SK-N-SH (cell line): ENCODE data around the gene PNPLA2. TPM values are rescaled to one million over a fixed set of nuclear protein-coding genes. Genes with fewer than 3 reads are reported as not detected.

Experiments used
- CTCF ChIA-PET: fragments of 300-600, 350-600 bp; formaldehyde crosslinking; extraction: SDS; loops from one replicate; lab custom pipeline; 2021; lab: Yijun Ruan, JAX
- POLR2A ChIA-PET: fragments of 350-600 bp; sonication (Branson Sonifier 250); formaldehyde crosslinking; extraction: SDS; loops from one replicate; lab custom pipeline; 2020; ENCODE audit warnings: antibody characterized with exemption, inconsistent platforms; lab: Yijun Ruan, JAX
- DNase-seq: peaks from one replicate; pipeline ENCODE4 v3.0.0; 2012
- H2AFZ ChIP-seq: fragments of 200-600 bp; sonication (generic); 2 replicates; pipeline ENCODE4 v1.8.1; 2016; ENCODE audit warnings: antibody characterized with exemption, mild to moderate bottlenecking, low read depth
- H3F3A ChIP-seq: fragments of 200-600 bp; sonication (generic); replicated peaks from 2 replicates; pipeline ENCODE3; 2016; ENCODE audit warnings: antibody characterized with exemption, mild to moderate bottlenecking; ENCODE audit not compliant: insufficient read depth
- H3K27ac ChIP-seq, 2 experiments: fragments of 200-500 bp in 1 of 2; fragments of 200-600 bp in 1 of 2; sonication (Bioruptor generic) in 1 of 2; sonication (generic), shearing (Covaris generic) in 1 of 2; 2 replicates each; pipeline versions ENCODE4 v1.5.1 to v1.6.1; 2014 to 2016; ENCODE audit warnings: low read depth in 2 of 2, inconsistent platforms in 1 of 2, low read length in 1 of 2, mild to moderate bottlenecking in 1 of 2, mixed read lengths in 1 of 2
- H3K27me3 ChIP-seq: fragments of 200-600 bp; sonication (generic), shearing (Covaris generic); 2 replicates; pipeline ENCODE4 v1.6.1; 2016; ENCODE audit warnings: mixed run types; ENCODE audit not compliant: insufficient read depth
- H3K36me3 ChIP-seq, 2 experiments: fragments of 200-500 bp in 1 of 2; fragments of 200-600 bp in 1 of 2; sonication (Bioruptor generic) in 1 of 2; sonication (generic) in 1 of 2; replicated peaks in 1 of 2; 2 replicates each; pipeline versions ENCODE3 to v1.5.1; 2014 to 2016; ENCODE audit warnings: low read length in 1 of 2, mild to moderate bottlenecking in 1 of 2; ENCODE audit not compliant: insufficient read depth in 2 of 2, control insufficient read depth in 1 of 2
- H3K4me1 ChIP-seq, 2 experiments: fragments of 200-500 bp in 1 of 2; fragments of 200-600 bp in 1 of 2; sonication (Bioruptor generic) in 1 of 2; sonication (generic), shearing (Covaris generic) in 1 of 2; 2 replicates each; pipeline versions ENCODE4 v1.5.1 to v1.6.1; 2014 to 2016; ENCODE audit warnings: low read depth in 1 of 2, low read length in 1 of 2, mixed run types in 1 of 2; ENCODE audit not compliant: insufficient read depth in 2 of 2, control insufficient read depth in 1 of 2
- H3K4me2 ChIP-seq: fragments of 200-600 bp; sonication (generic), shearing (Covaris generic); 2 replicates; pipeline ENCODE4 v1.6.1; 2017; ENCODE audit warnings: mixed run types
- H3K4me3 ChIP-seq, 2 experiments: fragments of 200-500 bp in 1 of 2; fragments of 200-600 bp in 1 of 2; sonication (Bioruptor generic) in 1 of 2; sonication (generic), shearing (Covaris generic) in 1 of 2; 2 replicates each; pipeline versions ENCODE4 v1.5.1 to v1.8.1; 2014 to 2016; ENCODE audit warnings: low read depth in 2 of 2, inconsistent platforms in 1 of 2, low read length in 1 of 2, mild to moderate bottlenecking in 1 of 2, mixed read lengths in 1 of 2, moderate library complexity in 1 of 2
- H3K79me2 ChIP-seq: fragments of 200-600 bp; sonication (generic); 2 replicates; pipeline ENCODE4 v1.8.1; 2017; ENCODE audit warnings: mild to moderate bottlenecking; ENCODE audit not compliant: insufficient read depth
- H3K9ac ChIP-seq: fragments of 200-600 bp; sonication (generic); 2 replicates; pipeline ENCODE4 v1.6.1; 2017; ENCODE audit warnings: mixed run types
- H3K9me2 ChIP-seq: fragments of 200-600 bp; sonication (generic); 2 replicates; pipeline ENCODE4 v1.6.1; 2017; ENCODE audit warnings: mixed run types
- H3K9me3 ChIP-seq: fragments of 200-600 bp; sonication (generic); 2 replicates; pipeline ENCODE4 v1.6.1; 2017; ENCODE audit warnings: mixed run types, mild to moderate bottlenecking, moderate library complexity
- H4K20me1 ChIP-seq: fragments of 200-600 bp; sonication (generic); 2 replicates; pipeline ENCODE4 v1.6.1; 2017; ENCODE audit warnings: mild to moderate bottlenecking, mixed run types; ENCODE audit not compliant: insufficient read depth
- CTCF ChIP-seq: fragments of 200-600 bp; sonication (generic); IDR thresholded peaks from 2 replicates; pipeline ENCODE4 v1.6.1; 2017; ENCODE audit warnings: antibody characterized with exemption, mild to moderate bottlenecking, moderate library complexity
- ELF1 ChIP-seq: IDR thresholded peaks from 2 replicates; pipeline ENCODE4 v1.4.0; 2012
- EP300 ChIP-seq, 2 experiments: IDR thresholded peaks; 2 replicates each; pipeline versions ENCODE4 v1.4.0 to v1.6.1; 2012; ENCODE audit warnings: borderline replicate concordance in 1 of 2, low read depth in 1 of 2, low read length in 1 of 2
- FOSL2 ChIP-seq: IDR thresholded peaks from 2 replicates; pipeline ENCODE4 v1.4.0; 2012; ENCODE audit warnings: low read depth, mild to moderate bottlenecking, moderate library complexity, borderline replicate concordance
- FOXM1 ChIP-seq: IDR thresholded peaks from 2 replicates; pipeline ENCODE4 v1.4.0; 2012; ENCODE audit warnings: low read depth, mild to moderate bottlenecking
- GABPA ChIP-seq: IDR thresholded peaks from 2 replicates; pipeline ENCODE4 v1.4.0; 2012; ENCODE audit warnings: low read depth, mild to moderate bottlenecking
- GATA2 ChIP-seq: sonication (generic); formaldehyde crosslinking; IDR thresholded peaks from 2 replicates; pipeline ENCODE4 v1.5.0; 2020; ENCODE audit warnings: mild to moderate bottlenecking, missing genetic modification reagents
- JUND ChIP-seq: IDR thresholded peaks from 2 replicates; pipeline ENCODE4 v1.4.0; 2012
- MAX ChIP-seq: IDR thresholded peaks from 2 replicates; pipeline ENCODE4 v1.4.0; 2012; ENCODE audit warnings: low read depth
- NFIC ChIP-seq: IDR thresholded peaks from 2 replicates; pipeline ENCODE4 v1.4.0; 2012; ENCODE audit warnings: borderline replicate concordance
- PBX3 ChIP-seq: IDR thresholded peaks from 2 replicates; pipeline ENCODE4; 2012
- RXRA ChIP-seq: IDR thresholded peaks from 2 replicates; pipeline ENCODE4 v1.4.0; 2012; ENCODE audit warnings: low read depth, mild to moderate bottlenecking, borderline replicate concordance
- TCF12 ChIP-seq: IDR thresholded peaks from 2 replicates; pipeline ENCODE4 v1.4.0; 2012
- USF1 ChIP-seq: IDR thresholded peaks from 2 replicates; pipeline ENCODE4 v1.4.0; 2012; ENCODE audit warnings: low read depth, borderline replicate concordance
- USF2 ChIP-seq: fragments of 150-350 bp; IDR thresholded peaks from 2 replicates; pipeline ENCODE4 v1.6.1; 2017; ENCODE audit warnings: antibody characterized with exemption, low read length, low read depth, borderline replicate concordance
- YY1 ChIP-seq: IDR thresholded peaks from 2 replicates; pipeline ENCODE4 v1.4.0; 2012; ENCODE audit warnings: low read depth, mild to moderate bottlenecking
- WGBS: methylation state at CpG from one replicate; pipeline ENCODE4 v1.1.6; 2017; ENCODE audit warnings: low lambda C conversion rate; 5-methylcytosine and 5-hydroxymethylcytosine counted together
- polyA plus RNA-seq, 3 experiments: library from polyadenylated mRNA; depleted of rRNA; stranded (reverse); fragments of >200 nt; gene quantifications; 2 replicates each; pipeline ENCODE4 v1.2.3, GENCODE V29; 2012

Gene PNPLA2
- polyA plus RNA-seq, 1 of the 3 experiments (the other 2 are of a cell fraction): 60.3 TPM

GRCh38 chr11:778976-779954, 39.4 kb upstream of the PNPLA2 start:
- no peak for DNase-seq
- no peaks in the 10 kb centered on the region for H3K9me3 ChIP-seq
- TF ChIP-seq GABPA (no peak), YY1 (no peak), MAX (no peak), USF1 (no peak)
- H3K79me2 ChIP-seq: peaks cover 50% of the 10 kb centered on the region
- H3K27ac ChIP-seq: no peak overlapping the region
- H3K4me3 ChIP-seq: no peak overlapping the region
- H3F3A ChIP-seq: peaks cover 14% of the 10 kb centered on the region
- 94% methylated on average over 13 of the region's 23 CpGs for WGBS
- ChIA-PET POLR2A (no interaction called here), CTCF (no interaction called here)
- H3K9ac ChIP-seq: no peak overlapping the region
- peaks cover 0 to 4% of the 10 kb centered on the region in 2 experiments for H3K36me3 ChIP-seq
- peaks cover 24% of the 10 kb centered on the region for H4K20me1 ChIP-seq
- H3K4me1 ChIP-seq: peaks cover 20 to 28% of the 10 kb centered on the region in 2 experiments; a peak in 3 of 4 replicates
- no peak overlapping the region for H2AFZ ChIP-seq
- no peaks in the 10 kb centered on the region for H3K9me2 ChIP-seq
- H3K4me2 ChIP-seq: no peak overlapping the region; the same call in 1 of the 2 replicates
- H3K27me3 ChIP-seq: no peaks in the 10 kb centered on the region

GRCh38 chr11:779955-780532, 38.7 kb upstream of the PNPLA2 start:
- no peak overlapping the region for H3K9ac ChIP-seq
- no peaks in the 10 kb centered on the region for H3K9me2 ChIP-seq
- H3K4me1 ChIP-seq: peaks cover 17 to 26% of the 10 kb centered on the region in 2 experiments; a peak in 3 of 4 replicates
- no peaks in the 10 kb centered on the region for H3K9me3 ChIP-seq
- H3F3A ChIP-seq: peaks cover 17% of the 10 kb centered on the region
- no peak overlapping the region; the same call in 1 of the 2 replicates for H3K4me2 ChIP-seq
- no peaks in the 10 kb centered on the region for H3K27me3 ChIP-seq
- H3K4me3 ChIP-seq: no peak overlapping the region
- no peak overlapping the region for H3K27ac ChIP-seq
- 92% methylated on average over 8 of the region's 16 CpGs for WGBS
- peaks cover 0 to 4% of the 10 kb centered on the region in 2 experiments for H3K36me3 ChIP-seq
- TF ChIP-seq USF2 (no peak), TCF12 (no peak), EP300 (IDR thresholded peaks at IDR 0.05; ENCODE audit: borderline replicate concordance in 1 of 2, low read depth in 1 of 2, low read length in 1 of 2) (no peak), FOXM1 (no peak), NFIC (no peak), ELF1 (no peak), JUND (no peak), CTCF (no peak), GATA2 (CRISPR knock-in tag) (no peak), RXRA (no peak), PBX3 (no peak), GABPA (no peak), FOSL2 (no peak)
- no peak overlapping the region for H2AFZ ChIP-seq
- H3K79me2 ChIP-seq: peaks cover 43% of the 10 kb centered on the region
- H4K20me1 ChIP-seq: peaks cover 16% of the 10 kb centered on the region
- no peak for DNase-seq
- POLR2A ChIA-PET: no interaction called here
- CTCF ChIA-PET: interaction anchor here (0.9 kb wide), 1 partner anchor 13 kb away, joined by 3 read pairs; no protein-coding TSS in a partner anchor
